ENCODE measurements around the gene ZNF385C. TPM values are rescaled to one million over a fixed set of nuclear protein-coding genes. Genes with fewer than 3 reads are reported as not detected.

The ZNF385C gene
- total and polyA plus RNA-seq, 7 experiments from 2014 or later = 0.15 to 0.45 (median 0.23) TPM; not detected in 3

DNA sequence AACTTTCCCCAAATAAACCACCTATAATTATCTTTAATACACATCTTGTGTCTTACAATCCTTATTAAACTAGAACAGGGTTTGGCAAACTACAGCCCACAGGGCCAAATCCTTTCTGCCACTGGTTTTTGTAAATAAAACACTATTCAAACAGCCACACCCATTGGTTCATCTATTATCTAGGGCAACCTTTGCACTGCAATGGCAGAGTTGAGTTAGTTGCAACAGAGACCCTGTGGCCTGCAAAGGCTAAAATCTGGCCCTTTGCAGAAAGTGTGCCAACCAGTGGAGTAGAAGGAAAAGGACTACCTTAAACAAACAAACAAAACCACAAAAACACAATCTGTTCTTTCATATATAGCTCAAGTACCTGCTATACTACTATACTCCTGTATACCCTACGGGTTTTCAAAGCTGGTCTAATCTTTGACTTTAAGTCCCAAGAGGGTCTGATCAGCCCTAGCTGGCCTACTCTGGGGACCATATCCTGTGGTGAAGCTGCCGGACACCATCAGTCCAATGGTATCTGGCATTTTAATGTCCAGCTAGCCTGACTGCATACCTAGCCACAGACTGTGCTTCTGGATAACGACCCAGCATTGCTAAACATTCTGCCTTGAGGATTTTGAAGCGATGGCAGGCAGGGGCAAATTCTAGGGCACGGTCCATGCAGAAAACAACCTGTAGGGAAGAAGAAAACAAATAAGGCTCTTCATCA lies 108.4 kb downstream of the ZNF385C start:
- ATAC-seq = no peak
- H3K4me3 Mint-ChIP-seq = no peak overlapping the region
- H3K36me3 Mint-ChIP-seq = peaks cover 3 to 52% (median 18%) of the 10 kb centered on the region in 5 donors
- intact Hi-C loops (cut with micrococcal nuclease) = no loop called here
- H3K27me3 Mint-ChIP-seq = no peaks in the 10 kb centered on the region
- Histone ChIP-seq H3K4me3 (ENCODE audit: low read length) (no peak overlapping the region), H3K36me3 (ENCODE audit: control insufficient read depth in 2 of 3, insufficient read depth in 3 of 3, low read length in 3 of 3) (peaks cover 28 to 94% (median 33%) of the 10 kb centered on the region in 3 experiments), H3K27ac (ENCODE audit: low read depth, low read length) (no peak overlapping the region), H3K4me1 (ENCODE audit: control insufficient read depth in 2 of 2, insufficient read depth in 2 of 2, low read length in 2 of 2) (no peaks in the 10 kb centered on the region), H3K27me3 (ENCODE audit: control insufficient read depth in 2 of 2, insufficient read depth in 2 of 2, low read length in 2 of 2) (no peaks in the 10 kb centered on the region), H3K9me3 (ENCODE audit: control insufficient read depth in 2 of 3, low read length in 3 of 3) (no peaks in the 10 kb centered on the region)
- no peak for DNase-seq
- peak overlapping the region in 1 of 9 donors; percentile 36 for H3K27ac Mint-ChIP-seq
- no peaks in the 10 kb centered on the region for H3K9me3 Mint-ChIP-seq
- POLR2A ChIA-PET = interaction anchor here (1.1 kb wide), 1 partner anchor 23 kb away, joined by 3 read pairs; no protein-coding TSS in a partner anchor
- peaks cover 0 to 7% (median 0%) of the 10 kb centered on the region in 7 donors for H3K4me1 Mint-ChIP-seq
- CTCF ChIA-PET = interaction anchor here (0.6 to 1.4 kb wide), 2 partner anchors 30 to 138 kb away, joined by 3 read pairs; partner anchors contain the start of gene NKIRAS2

DNA sequence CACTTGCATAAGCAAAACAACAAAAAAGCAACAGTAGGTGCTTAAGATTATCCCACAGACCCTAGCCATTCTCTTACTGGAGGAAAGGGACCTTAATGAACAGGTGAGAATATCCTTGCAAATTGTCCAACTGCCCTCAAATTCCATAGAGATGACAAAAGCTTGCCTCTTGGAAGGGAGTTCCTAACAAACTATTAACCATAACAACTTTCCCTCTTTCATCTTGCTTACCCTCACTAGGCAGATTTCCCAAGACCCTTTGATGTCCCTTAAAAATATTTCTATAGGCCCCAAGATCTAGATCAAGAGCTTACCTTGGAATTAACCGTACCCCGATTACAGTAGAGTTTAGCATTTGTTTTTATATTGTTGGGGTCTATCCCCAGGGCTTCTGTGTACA lies 109.9 kb downstream of the ZNF385C start:
- Mint-ChIP-seq H3K4me1 (peaks cover 0 to 7% (median 0%) of the 10 kb centered on the region in 7 donors), H3K36me3 (peaks cover 6 to 55% (median 19%) of the 10 kb centered on the region in 5 donors), H3K27me3 (no peaks in the 10 kb centered on the region), H3K27ac (peak overlapping the region in 4 of 9 donors; percentile 14 to 76 (median 23)), H3K9me3 (no peaks in the 10 kb centered on the region), H3K4me3 (no peak overlapping the region)
- H3K4me3 ChIP-seq (ENCODE audit: low read length) = no peak overlapping the region
- ATAC-seq (no peak), DNase-seq (no peak)
- CTCF ChIA-PET = no interaction called here
- no peaks in the 10 kb centered on the region for H3K27me3 ChIP-seq (ENCODE audit: control insufficient read depth in 2 of 2, insufficient read depth in 2 of 2, low read length in 2 of 2)
- no peak overlapping the region for H3K27ac ChIP-seq (ENCODE audit: low read depth, low read length)
- no peaks in the 10 kb centered on the region for H3K4me1 ChIP-seq (ENCODE audit: control insufficient read depth in 2 of 2, insufficient read depth in 2 of 2, low read length in 2 of 2)
- POLR2A ChIA-PET = interaction anchor here (0.5 to 0.7 kb wide), 2 partner anchors 8 to 25 kb away, joined by 3 to 5 read pairs; no protein-coding TSS in a partner anchor
- no peaks in the 10 kb centered on the region for H3K9me3 ChIP-seq (ENCODE audit: control insufficient read depth in 2 of 3, low read length in 3 of 3)
- H3K36me3 ChIP-seq (ENCODE audit: control insufficient read depth in 2 of 3, insufficient read depth in 3 of 3, low read length in 3 of 3) = peaks cover 26 to 96% (median 28%) of the 10 kb centered on the region in 3 experiments
- intact Hi-C loops (cut with micrococcal nuclease) = no loop called here

DNA sequence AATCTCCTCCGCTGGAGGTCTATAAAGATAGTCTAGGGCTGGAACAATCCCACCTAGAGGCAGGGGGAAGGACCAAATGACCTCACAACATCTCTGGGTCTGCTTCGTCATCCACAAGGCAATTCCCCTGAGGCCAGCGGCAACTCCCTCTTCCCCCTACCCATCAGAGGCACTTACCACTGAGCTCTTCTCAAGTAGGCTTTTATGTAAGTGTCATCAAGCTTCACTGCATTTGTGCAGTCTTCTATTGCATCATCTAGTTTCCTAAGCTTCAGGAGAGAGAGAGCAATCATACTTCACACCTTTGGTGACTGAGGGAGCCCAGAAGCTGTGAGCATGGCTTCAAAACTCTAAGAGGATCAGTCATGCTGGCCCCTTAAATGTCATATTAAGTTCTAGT lies 110.6 kb downstream of the ZNF385C start:
- Histone ChIP-seq H3K9me3 (ENCODE audit: control insufficient read depth in 2 of 3, low read length in 3 of 3) (no peaks in the 10 kb centered on the region), H3K27ac (ENCODE audit: low read depth, low read length) (no peak overlapping the region), H3K4me3 (ENCODE audit: low read length) (no peak overlapping the region), H3K36me3 (ENCODE audit: control insufficient read depth in 2 of 3, insufficient read depth in 3 of 3, low read length in 3 of 3) (peaks cover 26 to 95% (median 35%) of the 10 kb centered on the region in 3 experiments), H3K4me1 (ENCODE audit: control insufficient read depth in 2 of 2, insufficient read depth in 2 of 2, low read length in 2 of 2) (no peaks in the 10 kb centered on the region), H3K27me3 (ENCODE audit: control insufficient read depth in 2 of 2, insufficient read depth in 2 of 2, low read length in 2 of 2) (no peaks in the 10 kb centered on the region)
- Mint-ChIP-seq H3K36me3 (peaks cover 7 to 55% (median 18%) of the 10 kb centered on the region in 5 donors), H3K4me1 (peaks cover 0 to 7% (median 0%) of the 10 kb centered on the region in 7 donors), H3K9me3 (no peaks in the 10 kb centered on the region), H3K4me3 (no peak overlapping the region), H3K27ac (peak overlapping the region in 1 of 9 donors; percentile 26), H3K27me3 (no peaks in the 10 kb centered on the region)
- DNase-seq = no peak
- CTCF ChIA-PET = no interaction called here
- no peak for ATAC-seq
- intact Hi-C loops (cut with micrococcal nuclease) = no loop called here
- POLR2A ChIA-PET = no interaction called here

DNA sequence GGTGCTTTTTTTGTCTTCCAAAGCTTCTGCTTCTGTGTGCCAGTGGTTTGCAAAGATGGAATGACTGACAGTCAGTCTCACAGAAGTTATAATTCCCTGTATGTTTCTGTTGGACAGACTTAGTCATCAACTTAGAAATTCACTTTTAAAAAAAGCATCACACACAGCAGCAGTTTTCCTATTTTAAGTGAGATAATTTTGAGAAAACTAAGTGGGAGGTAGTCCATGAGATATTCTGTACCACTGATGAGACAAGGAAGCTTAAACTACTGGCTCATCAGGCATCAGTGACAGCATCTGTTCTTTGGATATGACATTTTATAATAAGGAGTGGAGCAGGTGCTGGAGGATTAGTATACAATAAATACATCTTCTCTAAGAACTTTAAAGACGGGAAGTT lies 111.6 kb downstream of the ZNF385C start:
- H3K36me3 ChIP-seq (ENCODE audit: control insufficient read depth in 2 of 3, insufficient read depth in 3 of 3, low read length in 3 of 3) = peaks cover 34 to 95% (median 43%) of the 10 kb centered on the region in 3 experiments
- Mint-ChIP-seq H3K9me3 (no peaks in the 10 kb centered on the region), H3K27me3 (no peaks in the 10 kb centered on the region), H3K4me3 (no peak overlapping the region), H3K36me3 (peaks cover 10 to 59% (median 25%) of the 10 kb centered on the region in 5 donors), H3K4me1 (peaks cover 0 to 7% (median 0%) of the 10 kb centered on the region in 7 donors), H3K27ac (peak overlapping the region in 3 of 9 donors; percentile 19 to 26 (median 22))
- no peaks in the 10 kb centered on the region for H3K4me1 ChIP-seq (ENCODE audit: control insufficient read depth in 2 of 2, insufficient read depth in 2 of 2, low read length in 2 of 2)
- no peaks in the 10 kb centered on the region for H3K27me3 ChIP-seq (ENCODE audit: control insufficient read depth in 2 of 2, insufficient read depth in 2 of 2, low read length in 2 of 2)
- CTCF ChIA-PET = interaction anchor here (0.6 to 1.6 kb wide), 2 partner anchors 10 to 21 kb away, joined by 3 to 4 read pairs; no protein-coding TSS in a partner anchor
- POLR2A ChIA-PET = no interaction called here
- H3K4me3 ChIP-seq (ENCODE audit: low read length) = no peak overlapping the region
- DNase-seq = no peak
- intact Hi-C loops (cut with micrococcal nuclease) = no loop called here
- ATAC-seq = no peak
- no peak overlapping the region for H3K27ac ChIP-seq (ENCODE audit: low read depth, low read length)
- no peaks in the 10 kb centered on the region for H3K9me3 ChIP-seq (ENCODE audit: control insufficient read depth in 2 of 3, low read length in 3 of 3)

DNA sequence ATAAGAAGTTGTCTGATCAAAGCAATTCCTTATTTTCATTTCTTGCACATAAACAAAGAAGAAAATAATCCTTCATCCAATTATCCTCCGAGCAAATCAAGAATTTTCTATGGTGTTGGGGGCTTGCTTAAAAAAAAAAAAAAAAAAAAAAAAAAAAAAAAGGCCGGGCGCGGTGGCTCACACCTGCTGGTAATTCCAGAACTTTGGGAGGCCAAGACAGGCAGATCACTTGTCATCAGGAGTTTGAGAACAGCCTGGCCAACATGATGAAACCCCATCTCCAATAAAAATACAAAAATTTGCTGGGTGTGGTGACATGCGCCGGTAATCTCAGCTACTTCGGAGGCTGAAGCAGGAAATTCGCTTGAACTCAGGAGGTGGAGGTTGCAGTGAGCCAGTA lies 112.4 kb downstream of the ZNF385C start:
- Histone ChIP-seq H3K36me3 (ENCODE audit: control insufficient read depth in 2 of 3, insufficient read depth in 3 of 3, low read length in 3 of 3) (peaks cover 27 to 98% (median 43%) of the 10 kb centered on the region in 3 experiments), H3K27ac (ENCODE audit: low read depth, low read length) (no peak overlapping the region), H3K4me3 (ENCODE audit: low read length) (no peak overlapping the region), H3K27me3 (ENCODE audit: control insufficient read depth in 2 of 2, insufficient read depth in 2 of 2, low read length in 2 of 2) (no peaks in the 10 kb centered on the region), H3K9me3 (ENCODE audit: control insufficient read depth in 2 of 3, low read length in 3 of 3) (no peaks in the 10 kb centered on the region), H3K4me1 (ENCODE audit: control insufficient read depth in 2 of 2, insufficient read depth in 2 of 2, low read length in 2 of 2) (no peaks in the 10 kb centered on the region)
- ATAC-seq (no peak), DNase-seq (no peak)
- Mint-ChIP-seq H3K27ac (peak overlapping the region in 2 of 9 donors; percentile 7 to 22), H3K36me3 (peaks cover 9 to 55% (median 26%) of the 10 kb centered on the region in 5 donors), H3K4me3 (no peak overlapping the region), H3K4me1 (peaks cover 0 to 4% (median 0%) of the 10 kb centered on the region in 7 donors), H3K9me3 (no peaks in the 10 kb centered on the region), H3K27me3 (no peaks in the 10 kb centered on the region)
- ChIA-PET CTCF (interaction anchor here (1.0 to 1.6 kb wide), 2 partner anchors 20 to 23 kb away, joined by 3 read pairs; no protein-coding TSS in a partner anchor), POLR2A (interaction anchor here (0.5 kb wide), 1 partner anchor 29 kb away, joined by 4 read pairs; no protein-coding TSS in a partner anchor)
- intact Hi-C loops (cut with micrococcal nuclease) = no loop called here

DNA sequence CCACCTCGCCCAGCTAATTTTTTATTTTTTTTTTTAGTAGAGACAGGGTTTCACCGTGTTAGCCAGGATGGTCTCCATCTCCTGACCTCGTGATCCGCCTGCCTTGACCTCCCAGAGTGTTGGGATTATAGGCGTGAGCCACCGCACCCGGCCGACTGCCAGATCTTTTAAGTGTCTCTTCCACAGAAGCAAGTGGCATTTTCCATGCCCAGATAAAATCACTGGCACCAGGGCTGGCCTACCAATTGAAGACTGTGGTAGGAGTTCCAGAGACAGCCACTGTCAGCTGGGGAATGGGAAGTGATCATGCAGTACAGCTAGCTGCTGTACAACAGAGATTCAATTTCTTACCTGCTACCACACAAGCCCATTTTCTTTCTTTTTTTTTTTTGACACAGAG lies 113.8 kb downstream of the ZNF385C start:
- ATAC-seq (no peak), DNase-seq (no peak)
- H3K9me3 ChIP-seq (ENCODE audit: control insufficient read depth in 2 of 3, low read length in 3 of 3) = no peaks in the 10 kb centered on the region
- H3K4me1 Mint-ChIP-seq = peaks cover 0 to 4% (median 0%) of the 10 kb centered on the region in 7 donors
- H3K4me3 Mint-ChIP-seq = no peak overlapping the region
- H3K36me3 Mint-ChIP-seq = peaks cover 9 to 54% (median 33%) of the 10 kb centered on the region in 5 donors
- no peaks in the 10 kb centered on the region for H3K9me3 Mint-ChIP-seq
- H3K36me3 ChIP-seq (ENCODE audit: control insufficient read depth in 2 of 3, insufficient read depth in 3 of 3, low read length in 3 of 3) = peaks cover 23 to 95% (median 40%) of the 10 kb centered on the region in 3 experiments
- intact Hi-C loops (cut with micrococcal nuclease) = no loop called here
- no peaks in the 10 kb centered on the region for H3K4me1 ChIP-seq (ENCODE audit: control insufficient read depth in 2 of 2, insufficient read depth in 2 of 2, low read length in 2 of 2)
- no peaks in the 10 kb centered on the region for H3K27me3 Mint-ChIP-seq
- ChIA-PET POLR2A (no interaction called here), CTCF (interaction anchor here (0.6 to 0.9 kb wide), 2 partner anchors 9 to 18 kb away, joined by 3 read pairs; partner anchors contain the start of gene CNP)
- H3K27ac Mint-ChIP-seq = no peak overlapping the region
- H3K27me3 ChIP-seq (ENCODE audit: control insufficient read depth in 2 of 2, insufficient read depth in 2 of 2, low read length in 2 of 2) = no peaks in the 10 kb centered on the region
- no peak overlapping the region for H3K27ac ChIP-seq (ENCODE audit: low read depth, low read length)
- no peak overlapping the region for H3K4me3 ChIP-seq (ENCODE audit: low read length)

All from naive thymus-derived CD4-positive, alpha-beta T cell (primary cell).